GM21737 (cell line): ENCODE results near the gene GUCY2F.

Source experiments
- ATAC-seq: cut with Tn5 transposase; IDR thresholded peaks from one replicate; pipeline ENCODE4 v1.9.1; 2021; ENCODE audit warnings: mild to moderate bottlenecking, moderate library complexity; ENCODE audit not compliant: unreplicated experiment

GUCY2F gene

GRCh38 chrX:109344678-109345077 lies 137.2 kb downstream of the GUCY2F start:
- no peak for ATAC-seq

- ATAC-seq = no peak
Observed at GRCh38 chrX:109344101-109344500, 137.8 kb downstream of the GUCY2F start.

- no peak for ATAC-seq
Observed at GRCh38 chrX:109343671-109344070, 138.2 kb downstream of the GUCY2F start.

GRCh38 chrX:109336141-109336540 lies 145.7 kb downstream of the GUCY2F start:
- no peak for ATAC-seq

- no peak for ATAC-seq
Observed at GRCh38 chrX:109327251-109327650, 154.6 kb downstream of the GUCY2F start.
